Pons (tissue), 1 donor: ENCODE data around the gene VPS54.
A peak's percentile ranks its signal among the peaks of the same experiment; 100 is the strongest.

Experiments used
- DNase-seq: peaks from one replicate; pipeline ENCODE4 v3.0.0-alpha.2; 2016; ENCODE audit warnings: low spot score

VPS54 gene

GRCh38 chr2:63843093-63843492 is 176.1 kb downstream of the VPS54 start:
- no peak for DNase-seq

- DNase-seq, result peak; percentile 72
Observed at GRCh38 chr2:63842149-63843061, 176.8 kb downstream of the VPS54 start.
